ENCODE measurements around the gene GALNT10. TPM values are rescaled to one million over a fixed set of nuclear protein-coding genes. Genes with fewer than 3 reads are reported as not detected.

The GALNT10 gene
- total RNA-seq, 2 experiments from 2014 or later, result 12.9 to 15.2 TPM

GRCh38 chr5:154320224-154321089 lies 129.9 kb downstream of the GALNT10 start:
- intact Hi-C loops (cut with micrococcal nuclease), result no loop called here
- Mint-ChIP-seq H3K9me3 (no peaks in the 10 kb centered on the region), H3K4me1 (ENCODE audit: low read depth) (peaks cover 6% of the 10 kb centered on the region), H3K27me3 (no peaks in the 10 kb centered on the region), H3K27ac (no peak overlapping the region), H3K4me3 (no peak overlapping the region), H3K36me3 (ENCODE audit: low read depth) (peaks cover 8% of the 10 kb centered on the region)
- DNase-seq (no peak), ATAC-seq (no peak)
- POLR2A ChIA-PET, result no interaction called here
- CTCF ChIA-PET, result no interaction called here
- no peak for TF ChIP-seq CTCF (IDR thresholded peaks at IDR 0.05)

DNA sequence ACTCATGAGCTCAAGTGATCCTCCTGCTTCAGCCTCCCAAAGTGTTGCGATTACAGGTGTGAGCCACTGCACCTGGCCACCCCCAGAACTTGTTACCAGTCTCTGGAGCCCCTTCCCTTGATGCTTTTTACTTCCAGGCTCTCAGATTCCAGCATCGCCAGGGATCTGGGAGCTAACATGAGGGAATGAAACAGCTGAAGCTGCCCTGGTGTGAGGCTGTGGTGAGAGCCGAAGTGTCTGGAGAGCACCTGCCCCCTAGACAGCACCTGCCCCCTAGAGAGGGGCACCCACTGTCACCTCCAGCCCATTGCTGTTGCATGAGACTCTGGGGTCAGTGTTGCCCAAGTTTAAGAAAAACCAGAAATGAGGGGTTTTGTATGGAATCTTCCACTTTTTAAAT lies 131.0 kb downstream of the GALNT10 start:
- Mint-ChIP-seq H3K27ac (no peak overlapping the region), H3K27me3 (no peaks in the 10 kb centered on the region), H3K9me3 (no peaks in the 10 kb centered on the region), H3K36me3 (ENCODE audit: low read depth) (peaks cover 8% of the 10 kb centered on the region), H3K4me3 (no peak overlapping the region), H3K4me1 (ENCODE audit: low read depth) (peaks cover 6% of the 10 kb centered on the region)
- intact Hi-C loops (cut with micrococcal nuclease), result no loop called here
- ChIA-PET CTCF (interaction anchor here (0.6 kb wide), 1 partner anchor 9 kb away, joined by 3 read pairs; no protein-coding TSS in a partner anchor), POLR2A (no interaction called here)
- DNase-seq (no peak), ATAC-seq (no peak)
- no peak for TF ChIP-seq CTCF (IDR thresholded peaks at IDR 0.05)

DNA sequence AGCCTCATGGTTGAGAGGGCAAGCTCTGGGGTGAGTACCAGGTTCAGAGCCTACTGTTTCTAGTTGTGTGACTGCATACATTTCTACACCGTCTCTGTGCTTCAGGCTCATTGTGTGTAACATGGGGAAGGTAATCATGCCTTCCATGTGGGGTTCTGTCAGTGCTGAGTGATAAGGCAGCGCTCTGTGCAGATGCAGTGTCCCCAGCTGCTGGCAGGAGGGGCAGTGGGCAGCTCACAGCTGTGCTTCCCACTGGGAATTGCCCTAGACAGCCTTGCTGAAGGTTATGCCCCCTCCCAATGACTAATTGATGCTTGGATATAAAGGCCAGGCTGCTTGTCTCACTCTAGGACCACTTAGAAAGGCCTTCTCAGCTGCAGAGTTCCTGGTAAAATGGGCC lies 133.5 kb downstream of the GALNT10 start:
- ChIA-PET CTCF (no interaction called here), POLR2A (no interaction called here)
- Mint-ChIP-seq H3K9me3 (no peaks in the 10 kb centered on the region), H3K27me3 (no peaks in the 10 kb centered on the region), H3K27ac (no peak overlapping the region), H3K4me1 (ENCODE audit: low read depth) (peaks cover 6% of the 10 kb centered on the region), H3K4me3 (no peak overlapping the region), H3K36me3 (ENCODE audit: low read depth) (peaks cover 8% of the 10 kb centered on the region)
- intact Hi-C loops (cut with micrococcal nuclease), result no loop called here
- no peak for TF ChIP-seq CTCF (IDR thresholded peaks at IDR 0.05)
- ATAC-seq (no peak), DNase-seq (no peak)

DNA sequence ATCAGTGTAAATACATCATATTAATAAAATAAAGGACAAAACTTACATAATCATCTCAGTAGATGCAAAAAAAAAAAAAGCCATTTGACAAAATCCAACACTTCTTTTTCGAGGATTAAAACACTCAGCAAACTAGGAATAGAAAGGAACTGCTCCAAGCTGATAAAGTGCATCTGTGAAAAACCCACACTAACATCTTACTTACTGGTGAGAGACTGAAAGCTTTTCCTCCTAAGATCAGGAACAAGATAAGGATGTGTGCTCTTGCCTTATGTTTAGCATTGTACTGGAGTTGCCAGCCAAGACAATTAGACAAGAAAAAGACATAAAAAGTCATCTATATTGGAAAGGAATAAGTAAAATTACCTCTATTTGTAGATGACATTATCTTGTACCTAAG lies 135.0 kb downstream of the GALNT10 start:
- Mint-ChIP-seq H3K27ac (no peak overlapping the region), H3K36me3 (ENCODE audit: low read depth) (peaks cover 9% of the 10 kb centered on the region), H3K4me1 (ENCODE audit: low read depth) (peaks cover 4% of the 10 kb centered on the region), H3K9me3 (no peaks in the 10 kb centered on the region), H3K4me3 (no peak overlapping the region), H3K27me3 (no peaks in the 10 kb centered on the region)
- no peak for DNase-seq
- intact Hi-C loops (cut with micrococcal nuclease), result no loop called here
- ChIA-PET CTCF (no interaction called here), POLR2A (interaction anchor here (0.6 kb wide), 1 partner anchor 350 kb away, joined by 3 read pairs; no protein-coding TSS in a partner anchor)
- no peak for TF ChIP-seq CTCF (IDR thresholded peaks at IDR 0.05)
- no peak for ATAC-seq

DNA sequence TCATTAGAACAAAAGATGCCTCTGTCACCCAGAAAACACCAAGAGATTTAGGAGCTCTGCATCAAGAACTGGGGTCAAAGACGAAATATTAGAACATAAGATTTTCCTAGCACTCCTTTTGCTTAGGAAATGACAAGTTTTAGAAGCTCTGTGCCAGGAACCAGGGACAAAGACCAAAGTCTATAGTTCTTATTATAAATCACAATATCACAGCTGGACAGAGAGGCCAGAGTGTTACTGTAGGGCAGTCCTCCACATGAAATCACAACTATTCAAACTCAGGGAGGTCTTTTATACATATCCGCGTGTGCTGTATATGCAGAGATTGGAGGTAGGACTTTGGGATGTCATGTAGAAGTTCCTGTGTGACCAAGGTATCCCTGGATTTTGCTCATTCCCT lies 138.5 kb downstream of the GALNT10 start:
- ATAC-seq, result no peak
- no peak for TF ChIP-seq CTCF (IDR thresholded peaks at IDR 0.05)
- H3K27ac Mint-ChIP-seq, result no peak overlapping the region
- POLR2A ChIA-PET, result no interaction called here
- no peak for DNase-seq
- peaks cover 4% of the 10 kb centered on the region for H3K36me3 Mint-ChIP-seq (ENCODE audit: low read depth)
- intact Hi-C loops (cut with micrococcal nuclease), result no loop called here
- CTCF ChIA-PET, result no interaction called here
- no peaks in the 10 kb centered on the region for H3K27me3 Mint-ChIP-seq
- H3K9me3 Mint-ChIP-seq, result no peaks in the 10 kb centered on the region
- H3K4me1 Mint-ChIP-seq (ENCODE audit: low read depth), result no peaks in the 10 kb centered on the region
- no peak overlapping the region for H3K4me3 Mint-ChIP-seq

All from activated CD8-positive, alpha-beta T cell treated with anti-CD3 and anti-CD28 coated beads for 36 hours (primary cell).